Upper lobe of right lung (tissue), 1 donor: Measurements from ENCODE around the gene SNTG2. TPM values are rescaled to one million over a fixed set of nuclear protein-coding genes. Genes with fewer than 3 reads are reported as not detected.
A peak's percentile ranks its signal among the peaks of the same experiment; 100 is the strongest.

Source experiments
- ATAC-seq: fragments of 200-7000 bp; cut with Tn5 transposase; one replicate; pipeline ENCODE4 v1.9.1; 2020; ENCODE audit warnings: mild to moderate bottlenecking, moderate library complexity
- DNase-seq: peaks from one replicate; pipeline ENCODE4 v3.0.0-alpha.2; 2020
- H3K27ac ChIP-seq: fragments of 200-600 bp; one replicate; pipeline ENCODE4 v1.8.0; 2022
- H3K27me3 ChIP-seq: fragments of 200-600 bp; one replicate; pipeline ENCODE4 v1.8.0; 2022; ENCODE audit warnings: mild to moderate bottlenecking
- H3K36me3 ChIP-seq: fragments of 200-600 bp; one replicate; pipeline ENCODE4 v1.8.0; 2022
- H3K4me1 ChIP-seq: fragments of 200-600 bp; one replicate; pipeline ENCODE4 v1.8.0; 2022
- H3K4me3 ChIP-seq: fragments of 200-600 bp; one replicate; pipeline ENCODE4 v1.8.0; 2022; ENCODE audit warnings: mild to moderate bottlenecking
- H3K9me3 ChIP-seq: fragments of 200-600 bp; one replicate; pipeline ENCODE4 v1.8.0; 2022
- CTCF ChIP-seq: fragments of 200-600 bp; IDR thresholded peaks from one replicate; pipeline ENCODE4 v1.8.0; 2022; ENCODE audit warnings: antibody characterized with exemption
- intact Hi-C: fragments of 100-400 bp; cut with DNase I; formaldehyde crosslinking; loops from one replicate; pipeline ENCODE4 v1.11.0; 2022
- total RNA-seq: library from RNA; stranded (reverse); fragmentation: NEBNext Ultra II Directional; extraction: Animal tissue kit (Norgen Biotek cat#: 25700); gene quantifications from one replicate; pipeline ENCODE4 v1.2.1, GENCODE V29; 2021
- donor health status: DM: no; HTN: yes; CAD: no; lungs with severe emphysema.

Gene SNTG2
- total RNA-seq, 1 donor from 2014 or later: 3.6 TPM

- Histone ChIP-seq H3K27ac (no peak overlapping the region), H3K4me3 (no peak overlapping the region), H3K4me1 (no peaks in the 10 kb centered on the region), H3K27me3 (no peaks in the 10 kb centered on the region), H3K36me3 (no peaks in the 10 kb centered on the region), H3K9me3 (no peaks in the 10 kb centered on the region)
- ATAC-seq (peak; percentile 91), DNase-seq (peak; percentile 85)
- no peak for TF ChIP-seq CTCF
- intact Hi-C loops: no loop called here
Observed at GRCh38 chr2:1366546-1367134, 416.0 kb downstream of the SNTG2 start.

GRCh38 chr2:1367601-1368000 lies 417.0 kb downstream of the SNTG2 start:
- no peak for TF ChIP-seq CTCF
- no peak for DNase-seq
- Histone ChIP-seq H3K4me1 (no peaks in the 10 kb centered on the region), H3K4me3 (no peak overlapping the region), H3K27me3 (no peaks in the 10 kb centered on the region), H3K9me3 (no peaks in the 10 kb centered on the region), H3K36me3 (no peaks in the 10 kb centered on the region), H3K27ac (no peak overlapping the region)
- no peak for ATAC-seq
- intact Hi-C loops: no loop called here

- intact Hi-C loops: no loop called here
- Histone ChIP-seq H3K9me3 (no peaks in the 10 kb centered on the region), H3K27ac (no peak overlapping the region), H3K27me3 (no peaks in the 10 kb centered on the region), H3K4me3 (no peak overlapping the region), H3K36me3 (no peaks in the 10 kb centered on the region), H3K4me1 (no peaks in the 10 kb centered on the region)
- TF ChIP-seq CTCF: no peak
- no peak for DNase-seq
- no peak for ATAC-seq
Observed at GRCh38 chr2:1369905-1370304, 419.3 kb downstream of the SNTG2 start.

GRCh38 chr2:1370461-1370860 lies 419.8 kb downstream of the SNTG2 start:
- TF ChIP-seq CTCF: no peak
- DNase-seq (no peak), ATAC-seq (no peak)
- no peaks in the 10 kb centered on the region for H3K27me3 ChIP-seq
- intact Hi-C loops: no loop called here
- H3K4me3 ChIP-seq: no peak overlapping the region
- no peak overlapping the region for H3K27ac ChIP-seq
- H3K9me3 ChIP-seq: no peaks in the 10 kb centered on the region
- H3K36me3 ChIP-seq: no peaks in the 10 kb centered on the region
- no peaks in the 10 kb centered on the region for H3K4me1 ChIP-seq

GRCh38 chr2:1371082-1371481 lies 420.4 kb downstream of the SNTG2 start:
- no peaks in the 10 kb centered on the region for H3K4me1 ChIP-seq
- H3K27ac ChIP-seq: no peak overlapping the region
- ATAC-seq (no peak), DNase-seq (no peak)
- intact Hi-C loops: no loop called here
- no peaks in the 10 kb centered on the region for H3K36me3 ChIP-seq
- no peak overlapping the region for H3K4me3 ChIP-seq
- no peaks in the 10 kb centered on the region for H3K9me3 ChIP-seq
- no peak for TF ChIP-seq CTCF
- H3K27me3 ChIP-seq: no peaks in the 10 kb centered on the region

- ATAC-seq (no peak), DNase-seq (no peak)
- no peaks in the 10 kb centered on the region for H3K27me3 ChIP-seq
- H3K27ac ChIP-seq: no peak overlapping the region
- H3K9me3 ChIP-seq: no peaks in the 10 kb centered on the region
- TF ChIP-seq CTCF: no peak
- intact Hi-C loops: no loop called here
- no peak overlapping the region for H3K4me3 ChIP-seq
- H3K4me1 ChIP-seq: no peaks in the 10 kb centered on the region
- no peaks in the 10 kb centered on the region for H3K36me3 ChIP-seq
Observed at GRCh38 chr2:1373830-1374229, 423.2 kb downstream of the SNTG2 start.
